RWPE1 (cell line): Measurements from ENCODE around the gene NLRP14.
A peak's percentile ranks its signal among the peaks of the same experiment; 100 is the strongest.

Source experiments
- CTCF ChIA-PET: fragments of 350-600 bp; sonication (Branson Sonifier 250); formaldehyde crosslinking; extraction: SDS; loops from one replicate; lab custom pipeline; 2021; lab: Yijun Ruan, JAX
- POLR2A ChIA-PET: fragments of 400-600 bp; formaldehyde crosslinking; extraction: SDS; loops from one replicate; lab custom pipeline; 2020; ENCODE audit warnings: antibody characterized with exemption; ENCODE audit not compliant: low non-redundant PET; lab: Yijun Ruan, JAX
- DNase-seq: peaks from one replicate; pipeline ENCODE4 v3.0.0; 2012; ENCODE audit warnings: low spot score
- H3K27ac ChIP-seq: fragments of 450-650 bp; 2 replicates; pipeline ENCODE4 v1.5.1; 2017
- TF ChIP-seq, protein P1 (sequence below): fragments of 450-650 bp; conservative IDR thresholded peaks from 2 replicates; pipeline ENCODE4 v1.5.1; 2017; ENCODE audit warnings: low read depth, mild to moderate bottlenecking

The NLRP14 gene, protein sequence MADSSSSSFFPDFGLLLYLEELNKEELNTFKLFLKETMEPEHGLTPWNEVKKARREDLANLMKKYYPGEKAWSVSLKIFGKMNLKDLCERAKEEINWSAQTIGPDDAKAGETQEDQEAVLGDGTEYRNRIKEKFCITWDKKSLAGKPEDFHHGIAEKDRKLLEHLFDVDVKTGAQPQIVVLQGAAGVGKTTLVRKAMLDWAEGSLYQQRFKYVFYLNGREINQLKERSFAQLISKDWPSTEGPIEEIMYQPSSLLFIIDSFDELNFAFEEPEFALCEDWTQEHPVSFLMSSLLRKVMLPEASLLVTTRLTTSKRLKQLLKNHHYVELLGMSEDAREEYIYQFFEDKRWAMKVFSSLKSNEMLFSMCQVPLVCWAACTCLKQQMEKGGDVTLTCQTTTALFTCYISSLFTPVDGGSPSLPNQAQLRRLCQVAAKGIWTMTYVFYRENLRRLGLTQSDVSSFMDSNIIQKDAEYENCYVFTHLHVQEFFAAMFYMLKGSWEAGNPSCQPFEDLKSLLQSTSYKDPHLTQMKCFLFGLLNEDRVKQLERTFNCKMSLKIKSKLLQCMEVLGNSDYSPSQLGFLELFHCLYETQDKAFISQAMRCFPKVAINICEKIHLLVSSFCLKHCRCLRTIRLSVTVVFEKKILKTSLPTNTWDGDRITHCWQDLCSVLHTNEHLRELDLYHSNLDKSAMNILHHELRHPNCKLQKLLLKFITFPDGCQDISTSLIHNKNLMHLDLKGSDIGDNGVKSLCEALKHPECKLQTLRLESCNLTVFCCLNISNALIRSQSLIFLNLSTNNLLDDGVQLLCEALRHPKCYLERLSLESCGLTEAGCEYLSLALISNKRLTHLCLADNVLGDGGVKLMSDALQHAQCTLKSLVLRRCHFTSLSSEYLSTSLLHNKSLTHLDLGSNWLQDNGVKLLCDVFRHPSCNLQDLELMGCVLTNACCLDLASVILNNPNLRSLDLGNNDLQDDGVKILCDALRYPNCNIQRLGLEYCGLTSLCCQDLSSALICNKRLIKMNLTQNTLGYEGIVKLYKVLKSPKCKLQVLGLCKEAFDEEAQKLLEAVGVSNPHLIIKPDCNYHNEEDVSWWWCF

GRCh38 chr11:7020183-7020917 lies at the start of gene NLRP14, which contains the start of gene ZNF214:
Gene NLRP14 (plus strand): TSS chr11:7020479. CDS start chr11:7038587, 18,108 bp downstream.
Gene ZNF214 (minus strand): TSS chr11:7020346. CDS start chr11:7002835, 17,511 bp downstream.
- DNase-seq = peak; percentile 98

DNA sequence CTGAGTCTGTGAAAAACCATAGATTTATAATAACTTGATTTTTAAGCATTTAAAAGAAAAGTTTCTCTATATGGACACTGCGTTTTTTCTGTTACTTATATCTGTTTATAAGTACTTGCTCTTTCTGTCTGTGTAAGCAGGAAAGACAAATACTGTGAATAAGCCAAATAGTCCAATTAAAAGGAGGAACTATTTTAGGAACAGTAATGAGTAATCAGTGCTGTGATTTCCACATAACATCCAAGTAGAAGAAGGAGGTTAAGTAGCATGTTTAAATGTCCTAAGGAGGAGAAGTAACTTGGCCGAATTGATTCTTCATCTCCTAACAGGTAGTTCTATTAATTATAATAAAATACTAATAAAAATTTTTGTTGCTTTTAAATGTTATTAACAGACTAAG lies 40.9 kb upstream of the NLRP14 start:
- POLR2A ChIA-PET = no interaction called here
- CTCF ChIA-PET = no interaction called here
- DNase-seq = no peak

More at GRCh38 chr11:7020183-7020917, at the start of gene NLRP14, which contains the start of gene ZNF214:
- CTCF ChIA-PET = interaction anchor here (0.6 to 0.7 kb wide), 2 partner anchors 317 to 551 kb away, joined by 3 read pairs; no protein-coding TSS in a partner anchor
- H3K27ac ChIP-seq = peak within 1 kb of the TSS; percentile 74
- TF ChIP-seq, protein P1, sequence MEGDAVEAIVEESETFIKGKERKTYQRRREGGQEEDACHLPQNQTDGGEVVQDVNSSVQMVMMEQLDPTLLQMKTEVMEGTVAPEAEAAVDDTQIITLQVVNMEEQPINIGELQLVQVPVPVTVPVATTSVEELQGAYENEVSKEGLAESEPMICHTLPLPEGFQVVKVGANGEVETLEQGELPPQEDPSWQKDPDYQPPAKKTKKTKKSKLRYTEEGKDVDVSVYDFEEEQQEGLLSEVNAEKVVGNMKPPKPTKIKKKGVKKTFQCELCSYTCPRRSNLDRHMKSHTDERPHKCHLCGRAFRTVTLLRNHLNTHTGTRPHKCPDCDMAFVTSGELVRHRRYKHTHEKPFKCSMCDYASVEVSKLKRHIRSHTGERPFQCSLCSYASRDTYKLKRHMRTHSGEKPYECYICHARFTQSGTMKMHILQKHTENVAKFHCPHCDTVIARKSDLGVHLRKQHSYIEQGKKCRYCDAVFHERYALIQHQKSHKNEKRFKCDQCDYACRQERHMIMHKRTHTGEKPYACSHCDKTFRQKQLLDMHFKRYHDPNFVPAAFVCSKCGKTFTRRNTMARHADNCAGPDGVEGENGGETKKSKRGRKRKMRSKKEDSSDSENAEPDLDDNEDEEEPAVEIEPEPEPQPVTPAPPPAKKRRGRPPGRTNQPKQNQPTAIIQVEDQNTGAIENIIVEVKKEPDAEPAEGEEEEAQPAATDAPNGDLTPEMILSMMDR = no peak
- POLR2A ChIA-PET = interaction anchor here (0.7 kb wide), 1 partner anchor 555 kb away, joined by 3 read pairs; no protein-coding TSS in a partner anchor

GRCh38 chr11:6986487-6986886 lies 33.8 kb upstream of the NLRP14 start:
- POLR2A ChIA-PET = no interaction called here
- TF ChIP-seq, protein P1 = no peak

More for the DNA sequence above, 40.9 kb upstream of the NLRP14 start:
- no peak overlapping the region for H3K27ac ChIP-seq
- TF ChIP-seq, protein P1 = no peak

DNA sequence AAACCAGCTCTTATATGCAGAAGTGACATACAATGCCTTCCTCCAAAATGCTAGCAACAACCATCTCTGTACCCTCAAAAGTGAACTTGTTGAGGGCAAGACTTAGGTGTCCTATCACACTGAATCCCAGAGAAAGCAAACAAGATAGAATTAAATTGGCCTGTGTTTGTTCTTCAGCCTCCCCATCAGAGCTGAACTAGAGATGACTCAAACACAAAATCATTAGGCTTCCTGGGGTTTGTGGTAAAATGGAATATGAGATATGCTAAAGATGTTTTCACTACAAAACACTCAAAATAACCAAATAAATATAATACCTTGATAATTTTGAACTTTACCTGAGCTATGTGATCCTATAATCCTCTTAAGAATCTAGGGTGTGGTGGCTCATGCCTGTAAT lies 31.8 kb upstream of the NLRP14 start:
- POLR2A ChIA-PET = no interaction called here
- TF ChIP-seq, protein P1 = no peak
- DNase-seq = no peak
- H3K27ac ChIP-seq = no peak overlapping the region
- CTCF ChIA-PET = no interaction called here

More at GRCh38 chr11:6986487-6986886, 33.8 kb upstream of the NLRP14 start:
- CTCF ChIA-PET = no interaction called here
- no peak overlapping the region for H3K27ac ChIP-seq
- DNase-seq = no peak

DNA sequence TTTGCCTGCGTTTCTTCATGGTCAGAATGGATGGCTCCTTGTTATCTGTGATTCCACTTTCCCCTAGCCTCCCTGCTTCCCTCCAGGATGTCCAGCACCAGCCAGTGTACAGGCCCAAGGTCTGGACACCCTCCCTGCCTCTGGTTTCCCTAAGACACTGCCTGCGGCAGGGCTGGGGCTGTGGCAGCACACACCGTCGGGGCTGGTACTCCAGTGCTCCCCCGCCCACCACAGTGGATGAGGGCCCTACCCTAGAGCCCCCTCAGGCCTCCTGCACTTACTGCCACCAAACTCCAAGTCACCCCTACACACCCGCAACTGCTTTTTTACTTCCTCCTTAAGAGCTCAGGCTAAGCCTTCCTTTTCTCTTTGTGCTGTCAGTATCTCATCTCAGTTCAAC lies 29.1 kb upstream of the NLRP14 start:
- H3K27ac ChIP-seq = no peak overlapping the region
- TF ChIP-seq, protein P1 = no peak
- CTCF ChIA-PET = no interaction called here

More for the DNA sequence above, 29.1 kb upstream of the NLRP14 start:
- POLR2A ChIA-PET = no interaction called here
- DNase-seq = no peak
